ENCODE results near the gene IGSF11.

IGSF11 gene

GRCh38 chr3:119018690-119019463, 15.8 kb downstream of the IGSF11 start:
- no peak for TF ChIP-seq CTCF (IDR thresholded peaks at IDR 0.05; ENCODE audit: low read length, missing control alignments)
- H3K4me3 ChIP-seq (replicated peaks; ENCODE audit: low read depth, low read length): no peak overlapping the region
- DNase-seq (ENCODE audit: low read depth): no peak

GRCh38 chr3:119015942-119016341, 18.7 kb downstream of the IGSF11 start:
- TF ChIP-seq CTCF (IDR thresholded peaks at IDR 0.05; ENCODE audit: low read length, missing control alignments): no peak
- H3K4me3 ChIP-seq (replicated peaks; ENCODE audit: low read depth, low read length): no peak overlapping the region
- no peak for DNase-seq (ENCODE audit: low read depth)

- TF ChIP-seq CTCF (IDR thresholded peaks at IDR 0.05; ENCODE audit: low read length, missing control alignments): no peak
- no peak for DNase-seq (ENCODE audit: low read depth)
Measured at GRCh38 chr3:119013951-119014350, 20.7 kb downstream of the IGSF11 start.

GRCh38 chr3:119011528-119011927, 23.1 kb downstream of the IGSF11 start:
- no peak overlapping the region for H3K4me3 ChIP-seq (replicated peaks; ENCODE audit: low read depth, low read length)
- TF ChIP-seq CTCF (IDR thresholded peaks at IDR 0.05; ENCODE audit: low read length, missing control alignments): no peak
- no peak for DNase-seq (ENCODE audit: low read depth)

More at GRCh38 chr3:119013951-119014350, 20.7 kb downstream of the IGSF11 start:
- no peak overlapping the region for H3K4me3 ChIP-seq (replicated peaks; ENCODE audit: low read depth, low read length)

GRCh38 chr3:118997190-118997589, 37.5 kb downstream of the IGSF11 start:
- no peak overlapping the region for H3K4me3 ChIP-seq (replicated peaks; ENCODE audit: low read depth, low read length)
- DNase-seq (ENCODE audit: low read depth): no peak
- TF ChIP-seq CTCF (IDR thresholded peaks at IDR 0.05; ENCODE audit: low read length, missing control alignments): no peak

GRCh38 chr3:118991775-118992174, 42.9 kb downstream of the IGSF11 start:
- no peak overlapping the region for H3K4me3 ChIP-seq (replicated peaks; ENCODE audit: low read depth, low read length)
- TF ChIP-seq CTCF (IDR thresholded peaks at IDR 0.05; ENCODE audit: low read length, missing control alignments): no peak
- no peak for DNase-seq (ENCODE audit: low read depth)
